ENCODE data around the gene DNAJC21.

- TF ChIP-seq ZNF274 (IDR thresholded peaks at IDR 0.05; ENCODE audit: low read depth, low read length) = no peak
- TF ChIP-seq SUZ12 (IDR thresholded peaks at IDR 0.05; ENCODE audit: extremely low read depth, insufficient read depth, insufficient read length) = no peak
- no peak for TF ChIP-seq YY1 (IDR thresholded peaks at IDR 0.05; ENCODE audit: insufficient read depth, insufficient read length)
Observed at GRCh38 chr5:34905564-34905963, 23.8 kb upstream of the DNAJC21 start.

Measured in NT2/D1 (cell line).